Loucy (cell line): ENCODE measurements around the gene GUSB.

Source experiments
- H2AFZ ChIP-seq: fragments of 200-600 bp; sonication (generic); 2 replicates; pipeline ENCODE4 v1.6.0; 2016; ENCODE audit warnings: antibody characterized with exemption, mild to moderate bottlenecking, low read length, moderate library complexity
- H3F3A ChIP-seq: fragments of 200-600 bp; 2 replicates; pipeline ENCODE4 v1.6.0; 2016; ENCODE audit warnings: antibody characterized with exemption, low read depth, mild to moderate bottlenecking
- H3K27me3 ChIP-seq: fragments of 200-600 bp; sonication (generic); 2 replicates; pipeline ENCODE4 v1.6.1; 2014; ENCODE audit warnings: low read length, mild to moderate bottlenecking; ENCODE audit not compliant: insufficient read depth, poor library complexity, severe bottlenecking
- H3K36me3 ChIP-seq: fragments of 200-600 bp; sonication (generic); 2 replicates; pipeline ENCODE4 v1.6.1; 2016; ENCODE audit warnings: low read length; ENCODE audit not compliant: insufficient read depth
- H3K4me1 ChIP-seq: fragments of 200-600 bp; sonication (generic); 2 replicates; pipeline ENCODE4 v1.5.1; 2014; ENCODE audit warnings: low read length, mild to moderate bottlenecking; ENCODE audit not compliant: insufficient read depth, poor library complexity, severe bottlenecking
- H3K4me2 ChIP-seq: fragments of 200-600 bp; sonication (generic); 2 replicates; pipeline ENCODE4 v1.6.0; 2014; ENCODE audit warnings: antibody characterized with exemption, low read length, low read depth, mild to moderate bottlenecking; ENCODE audit not compliant: poor library complexity, severe bottlenecking
- H3K4me3 ChIP-seq: fragments of 200-600 bp; sonication (generic); 2 replicates; pipeline ENCODE4 v1.5.1; 2014; ENCODE audit warnings: low read length, mild to moderate bottlenecking, mixed read lengths; ENCODE audit not compliant: poor library complexity, severe bottlenecking
- H3K79me2 ChIP-seq: fragments of 200-600 bp; sonication (generic); 2 replicates; pipeline ENCODE4 v1.6.1; 2014; ENCODE audit warnings: low read length; ENCODE audit not compliant: insufficient read depth
- H3K9ac ChIP-seq: fragments of 200-600 bp; sonication (generic); 2 replicates; pipeline ENCODE4 v1.6.0; 2014; ENCODE audit warnings: mild to moderate bottlenecking, low read depth, low read length, moderate library complexity; ENCODE audit not compliant: poor library complexity, severe bottlenecking
- H3K9me2 ChIP-seq: fragments of 200-600 bp; sonication (generic); replicated peaks from 2 replicates; pipeline ENCODE4 v1.6.1; 2016; ENCODE audit warnings: low read depth, low read length, mixed read lengths
- H3K9me3 ChIP-seq: fragments of 200-600 bp; sonication (generic); 2 replicates; pipeline ENCODE4 v1.6.1; 2014; ENCODE audit warnings: mild to moderate bottlenecking, antibody characterized with exemption, low read length, low read depth; ENCODE audit not compliant: insufficient read depth
- H4K20me1 ChIP-seq: fragments of 200-600 bp; sonication (generic); 2 replicates; pipeline ENCODE4 v1.6.0; 2014; ENCODE audit warnings: antibody characterized with exemption, low read length, mild to moderate bottlenecking; ENCODE audit not compliant: insufficient read depth, poor library complexity, severe bottlenecking
- CTCF ChIP-seq: fragments of 200-600 bp; sonication (generic); conservative IDR thresholded peaks from 2 replicates; pipeline ENCODE4 v1.5.1; 2014; ENCODE audit warnings: mild to moderate bottlenecking, antibody characterized with exemption, low read length
- EZH2phosphoT487 ChIP-seq: fragments of 200-600 bp; IDR thresholded peaks from 2 replicates; pipeline ENCODE4 v1.6.1; 2018; ENCODE audit warnings: antibody characterized with exemption, mild to moderate bottlenecking, moderate library complexity, borderline replicate concordance

The GUSB gene

GRCh38 chr7:65912237-65912636, 69.8 kb downstream of the GUSB start:
- H3K4me1 ChIP-seq, result peaks cover 6% of the 10 kb centered on the region

More at GRCh38 chr7:65912237-65912636, 69.8 kb downstream of the GUSB start:
- Histone ChIP-seq H3K4me3 (no peak overlapping the region), H3K79me2 (peaks cover 20% of the 10 kb centered on the region; the same call in 1 of the 2 replicates), H3K9me3 (no peaks in the 10 kb centered on the region), H3K9ac (no peak overlapping the region), H3K36me3 (no peaks in the 10 kb centered on the region), H3F3A (no peaks in the 10 kb centered on the region), H3K9me2 (no peaks in the 10 kb centered on the region), H3K4me2 (no peak overlapping the region), H2AFZ (no peak overlapping the region), H3K27me3 (no peaks in the 10 kb centered on the region), H4K20me1 (no peaks in the 10 kb centered on the region)
- TF ChIP-seq CTCF (no peak), EZH2phosphoT487 (no peak)
